Activated CD4-positive, CD25-positive, alpha-beta regulatory T cell (primary cell): Measurements from ENCODE around the gene RCSD1.

Experiments used
- DNase-seq, 4 experiments: peaks; one replicate each; lab custom pipeline; 2025; lab: John Stamatoyannopoulos, UW

RCSD1 gene

GRCh38 chr1:167666416-167666815 is 36.4 kb downstream of the RCSD1 start:
- no peak for DNase-seq

GRCh38 chr1:167667536-167667935 is 37.5 kb downstream of the RCSD1 start:
- no peak for DNase-seq

- DNase-seq: no peak
Observed at GRCh38 chr1:167668108-167668507, 38.1 kb downstream of the RCSD1 start.

GRCh38 chr1:167669209-167670124 is 39.4 kb downstream of the RCSD1 start:
- no peak for DNase-seq

- DNase-seq: no peak
Observed at GRCh38 chr1:167670563-167670962, 40.5 kb downstream of the RCSD1 start.

- DNase-seq: no peak
Observed at GRCh38 chr1:167671727-167672511, 41.9 kb downstream of the RCSD1 start.

GRCh38 chr1:167672831-167673230 is 42.8 kb downstream of the RCSD1 start:
- no peak for DNase-seq

GRCh38 chr1:167673265-167673664 is 43.2 kb downstream of the RCSD1 start:
- no peak for DNase-seq

- DNase-seq: no peak
Observed at GRCh38 chr1:167674156-167674555, 44.1 kb downstream of the RCSD1 start.

GRCh38 chr1:167675440-167675839 is 45.4 kb downstream of the RCSD1 start:
- DNase-seq: no peak

- DNase-seq: no peak
Observed at GRCh38 chr1:167676205-167676915, 46.3 kb downstream of the RCSD1 start.

GRCh38 chr1:167676916-167677848 is 47.1 kb downstream of the RCSD1 start:
- no peak for DNase-seq

GRCh38 chr1:167678422-167678821 is 48.4 kb downstream of the RCSD1 start:
- no peak for DNase-seq

GRCh38 chr1:167678838-167679237 is 48.8 kb downstream of the RCSD1 start:
- no peak for DNase-seq

GRCh38 chr1:167679714-167680113 is 49.7 kb downstream of the RCSD1 start:
- DNase-seq: no peak

- no peak for DNase-seq
Observed at GRCh38 chr1:167681024-167681423, 51.0 kb downstream of the RCSD1 start.

GRCh38 chr1:167681451-167682098 is 51.5 kb downstream of the RCSD1 start:
- no peak for DNase-seq

GRCh38 chr1:167683226-167683625 is 53.2 kb downstream of the RCSD1 start:
- no peak for DNase-seq

- DNase-seq: no peak
Observed at GRCh38 chr1:167683641-167684502, 53.8 kb downstream of the RCSD1 start.

- no peak for DNase-seq
Observed at GRCh38 chr1:167685844-167686243, 55.8 kb downstream of the RCSD1 start.
